Spleen (tissue), 7 donors: ENCODE data around the gene OR4Q2.

ENCODE experiments used
- POLR2A ChIP-seq, 3 donors: fragments of 450-650 bp; IDR thresholded peaks; one replicate each; pipeline ENCODE4 v1.5.1; 2017; ENCODE audit warnings: antibody characterized with exemption in 3 of 3, mild to moderate bottlenecking in 1 of 3
- TF ChIP-seq, protein P1 (sequence below), 11 experiments: fragments of 200-600 bp in 7 of 11; fragments of 450-650 bp in 4 of 11; sonication (generic) in 4 of 11; IDR thresholded peaks in 8 of 11; conservative IDR thresholded peaks in 3 of 11; 1 replicate in 7 of 11; 2 replicates in 4 of 11; pipeline versions ENCODE4 v1.4.0 to v1.8.0; 2016 to 2021; ENCODE audit warnings: antibody characterized with exemption in 11 of 11, inconsistent platforms in 4 of 11, mild to moderate bottlenecking in 1 of 11
- donor health status: DM: no; HTN: no; CAD: no; lungs with moderate emphysema.
- donor health status: DM: no; HTN: no; CAD: no.
- donor health status: DM: no; HTN: no; CAD: no.

DNA sequence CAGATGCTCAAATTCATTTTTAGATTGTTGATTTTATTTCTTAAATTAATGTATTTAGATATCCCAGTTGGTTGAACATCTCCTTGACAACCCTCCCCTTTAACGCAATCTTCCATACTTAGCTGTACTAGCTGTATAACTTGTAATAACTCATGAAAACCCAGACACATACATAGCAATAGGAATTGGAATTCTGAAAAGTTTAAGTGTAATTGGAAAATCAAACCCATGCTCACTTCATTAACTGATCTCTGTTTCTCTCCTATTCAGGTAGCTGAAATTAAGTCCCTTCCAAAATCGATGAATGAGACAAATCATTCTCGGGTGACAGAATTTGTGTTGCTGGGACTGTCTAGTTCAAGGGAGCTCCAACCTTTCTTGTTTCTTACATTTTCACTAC is 26.7 kb upstream of the OR4Q2 start, which contains the start of gene OR4K15:
- TF ChIP-seq, protein P1, sequence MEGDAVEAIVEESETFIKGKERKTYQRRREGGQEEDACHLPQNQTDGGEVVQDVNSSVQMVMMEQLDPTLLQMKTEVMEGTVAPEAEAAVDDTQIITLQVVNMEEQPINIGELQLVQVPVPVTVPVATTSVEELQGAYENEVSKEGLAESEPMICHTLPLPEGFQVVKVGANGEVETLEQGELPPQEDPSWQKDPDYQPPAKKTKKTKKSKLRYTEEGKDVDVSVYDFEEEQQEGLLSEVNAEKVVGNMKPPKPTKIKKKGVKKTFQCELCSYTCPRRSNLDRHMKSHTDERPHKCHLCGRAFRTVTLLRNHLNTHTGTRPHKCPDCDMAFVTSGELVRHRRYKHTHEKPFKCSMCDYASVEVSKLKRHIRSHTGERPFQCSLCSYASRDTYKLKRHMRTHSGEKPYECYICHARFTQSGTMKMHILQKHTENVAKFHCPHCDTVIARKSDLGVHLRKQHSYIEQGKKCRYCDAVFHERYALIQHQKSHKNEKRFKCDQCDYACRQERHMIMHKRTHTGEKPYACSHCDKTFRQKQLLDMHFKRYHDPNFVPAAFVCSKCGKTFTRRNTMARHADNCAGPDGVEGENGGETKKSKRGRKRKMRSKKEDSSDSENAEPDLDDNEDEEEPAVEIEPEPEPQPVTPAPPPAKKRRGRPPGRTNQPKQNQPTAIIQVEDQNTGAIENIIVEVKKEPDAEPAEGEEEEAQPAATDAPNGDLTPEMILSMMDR (IDR thresholded peaks at IDR 0.05 in 8 of 11, conservative IDR thresholded peaks at IDR 0.05 in 3 of 11), result no peak
- TF ChIP-seq POLR2A (IDR thresholded peaks at IDR 0.05), result no peak
